Activated CD8-positive, alpha-beta memory T cell treated with anti-CD3 and anti-CD28 coated beads for 1 hour (primary cell): ENCODE results near the gene FAR2.
"Not testable (repeated sequence)": the region's sequence is repeated elsewhere in the genome, so short reads cannot be mapped to it uniquely, and the experiment has no call there.

ENCODE experiments used
- DNase-seq, 2 donors: peaks; one replicate each; pipeline ENCODE4 v3.0.0-alpha.2; 2020; ENCODE audit warnings: low read depth in 1 of 2; ENCODE audit errors: extremely low read depth in 1 of 2

The FAR2 gene

DNA sequence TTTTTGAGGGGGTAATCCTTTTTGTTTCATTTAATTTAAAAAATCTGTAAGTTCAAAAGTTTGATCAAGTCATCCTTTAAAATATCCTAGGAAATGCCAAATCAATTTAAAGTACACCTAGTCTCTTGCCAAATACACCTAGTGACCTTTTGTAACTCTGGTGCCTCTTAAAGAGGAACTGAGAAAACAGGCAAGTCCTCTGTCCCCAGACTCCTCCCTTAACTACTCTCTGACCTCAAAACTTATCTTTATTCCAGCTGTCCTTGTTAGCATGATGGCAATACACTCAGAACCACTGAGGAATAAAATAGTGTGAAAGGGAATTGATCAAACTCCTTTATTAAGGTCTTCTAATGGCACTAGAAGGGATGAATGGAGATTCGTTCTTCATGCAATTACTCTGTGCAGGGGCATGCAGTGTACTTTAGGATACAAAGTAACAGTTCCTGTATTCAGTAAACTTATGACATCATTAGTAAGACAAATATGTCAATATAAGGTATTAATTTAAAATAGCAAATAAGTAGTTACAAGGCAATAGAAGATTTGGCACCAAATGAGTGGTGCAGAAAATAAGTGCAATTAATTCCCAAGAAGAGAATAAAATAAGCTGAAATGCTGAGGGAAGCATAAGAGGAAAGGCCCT, 3.3 kb downstream of the FAR2 start:
- no peak for DNase-seq

DNA sequence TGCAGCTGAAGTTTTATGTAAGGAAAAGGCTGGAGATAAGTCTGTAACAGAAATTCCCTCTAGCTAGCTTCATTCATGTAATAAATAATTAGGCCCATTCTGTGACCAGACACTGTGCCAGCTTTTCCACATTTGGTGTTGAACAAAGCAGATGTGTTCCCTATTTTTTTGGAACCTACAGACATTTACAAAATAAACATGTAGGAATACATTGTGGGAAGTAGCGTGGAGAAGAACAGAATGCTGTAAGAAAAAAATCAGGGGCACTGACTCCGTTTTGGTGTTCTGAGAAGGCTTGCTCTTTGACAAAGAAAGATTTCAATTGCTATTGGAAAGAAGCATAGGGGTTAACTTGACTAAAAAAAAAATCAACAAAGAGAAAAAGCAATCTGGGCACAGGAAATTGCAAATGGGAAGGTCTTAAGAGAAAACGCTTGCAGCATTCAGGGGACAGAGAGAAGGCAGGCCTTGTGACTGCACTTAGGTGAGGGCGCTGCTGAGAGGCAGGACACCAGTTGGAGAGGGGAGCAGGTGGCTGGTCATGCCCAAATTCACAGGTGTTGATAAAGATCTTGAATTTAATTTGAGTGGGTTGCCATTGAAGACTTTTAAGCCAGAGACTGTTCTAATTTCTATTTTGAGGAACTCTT, 4.0 kb downstream of the FAR2 start:
- DNase-seq, result no peak

DNA sequence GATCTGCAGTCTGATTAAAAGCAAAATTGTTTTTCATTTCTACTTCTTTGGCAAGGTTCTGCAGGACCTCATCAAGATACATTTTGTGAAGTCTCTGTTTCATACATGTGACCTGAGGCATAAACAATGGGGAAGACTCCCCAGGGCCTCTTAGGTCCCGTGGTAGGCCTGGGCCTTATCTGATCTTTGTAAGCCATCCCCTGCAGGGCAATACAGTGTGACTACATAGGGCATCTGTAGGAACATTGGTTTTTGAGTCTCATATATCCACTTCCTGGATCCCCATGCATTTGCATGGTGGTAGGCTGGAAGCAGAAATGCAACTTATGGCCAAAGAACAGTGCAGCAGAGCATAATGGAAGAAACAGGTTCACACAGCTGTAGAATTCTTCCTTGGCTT, 6.0 kb downstream of the FAR2 start:
- no peak for DNase-seq

DNA sequence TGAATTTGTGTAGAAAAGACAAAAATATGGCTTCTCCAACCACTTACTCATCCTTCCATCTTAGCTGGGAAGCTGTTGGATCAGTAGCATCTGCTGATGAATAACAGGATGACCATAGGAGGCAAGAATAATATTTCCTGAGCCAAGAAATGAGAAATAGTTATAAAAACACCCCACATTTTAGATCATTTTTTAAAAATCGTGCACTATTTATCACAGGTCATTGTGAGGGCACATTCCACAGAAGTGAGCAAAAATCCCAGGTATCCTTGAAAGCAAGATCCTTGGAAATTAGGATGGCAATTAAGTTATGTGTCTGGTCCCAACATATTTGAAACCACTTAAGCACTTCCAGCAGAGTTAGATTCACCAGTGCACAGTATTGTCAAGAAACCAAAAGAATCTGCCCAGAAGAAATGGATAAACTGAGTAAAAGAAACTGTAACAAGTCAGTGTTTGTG, 8.4 kb downstream of the FAR2 start:
- DNase-seq, result no peak

DNA sequence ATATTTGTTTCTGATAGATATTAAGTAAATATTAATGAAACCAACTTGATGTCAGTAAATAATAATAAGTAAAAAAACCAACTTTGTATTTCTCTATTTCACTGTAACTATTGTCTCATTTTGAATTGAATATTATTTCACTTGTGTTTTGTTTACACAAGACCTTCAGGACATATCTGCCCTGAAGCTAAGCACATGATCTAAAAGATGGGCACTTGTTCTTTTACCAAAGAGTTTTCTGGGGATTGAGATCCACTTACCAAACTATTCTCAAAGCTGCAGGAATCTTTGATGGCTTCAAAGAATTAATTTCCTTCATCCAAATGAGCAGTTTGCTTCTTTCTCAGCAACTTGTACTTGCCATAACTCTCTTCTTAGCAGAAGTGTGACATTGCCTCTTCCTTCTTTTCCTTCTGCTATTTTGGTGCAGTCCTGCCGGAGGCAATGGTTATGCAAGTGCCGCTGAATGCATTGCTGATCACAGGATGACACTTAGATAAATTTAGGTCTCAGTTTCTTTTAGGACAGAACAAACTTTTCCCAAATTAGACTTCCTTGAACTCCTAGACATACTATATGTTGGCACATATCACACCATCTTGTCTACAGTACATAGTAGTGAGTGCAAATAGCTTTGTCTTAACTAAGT, 9.2 kb downstream of the FAR2 start:
- DNase-seq, result no peak

DNA sequence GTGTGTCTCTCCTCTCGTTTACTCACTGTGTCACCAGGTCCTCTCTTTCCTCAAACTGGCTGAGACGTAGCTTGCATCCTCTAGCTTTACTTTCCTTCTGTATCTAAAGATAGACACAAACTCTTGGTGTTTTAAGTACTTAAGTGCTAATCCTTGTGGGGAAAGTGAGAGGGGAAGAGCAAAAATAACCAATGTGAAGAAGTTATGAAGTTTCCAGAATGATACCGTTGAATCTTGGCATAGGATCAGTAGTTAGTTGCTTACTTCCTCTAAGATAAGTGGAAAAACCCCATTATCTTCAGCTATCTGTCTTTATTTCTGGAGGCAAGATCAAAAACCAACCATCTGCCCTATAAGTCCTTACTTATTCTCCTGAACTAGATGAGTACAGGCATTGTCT, 10.6 kb downstream of the FAR2 start:
- no peak for DNase-seq

DNA sequence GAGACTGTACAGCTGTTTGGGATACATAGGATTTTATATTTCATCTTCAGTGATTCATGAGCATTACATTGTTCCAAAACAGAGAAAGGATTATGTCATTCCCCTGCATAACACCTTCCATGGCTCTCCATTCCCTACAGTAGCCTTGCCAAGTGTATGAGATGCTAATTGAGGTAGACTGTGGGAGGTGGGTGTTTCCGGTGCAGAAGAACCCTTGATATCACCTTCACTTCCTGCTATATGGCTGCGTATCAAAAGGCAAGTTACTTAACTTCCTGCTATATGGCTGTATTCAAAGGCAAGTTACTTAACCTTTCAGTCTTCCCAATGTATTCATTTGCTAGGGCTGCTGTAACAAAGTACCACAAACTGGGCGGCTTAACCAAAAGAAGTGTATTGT, 11.2 kb downstream of the FAR2 start:
- no peak for DNase-seq

DNA sequence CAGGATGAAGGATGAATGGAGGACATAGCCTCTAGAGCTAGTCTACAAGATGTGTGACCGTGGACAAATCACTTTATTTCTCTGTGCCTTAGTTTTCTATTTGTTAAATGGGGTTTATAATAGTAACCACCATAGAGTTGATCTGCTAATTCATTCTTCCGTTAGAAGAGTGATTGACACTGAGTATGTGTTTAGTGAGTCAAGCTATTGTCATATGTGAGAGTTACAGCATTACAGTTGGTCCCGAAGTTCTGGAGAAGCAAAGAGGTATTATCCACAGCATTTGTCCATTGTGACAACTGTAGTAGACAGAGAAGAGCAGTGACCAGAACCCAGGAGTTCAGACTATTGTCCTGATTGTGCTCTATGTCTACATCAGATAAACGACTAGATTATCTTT, 14.1 kb downstream of the FAR2 start:
- DNase-seq, result no peak

DNA sequence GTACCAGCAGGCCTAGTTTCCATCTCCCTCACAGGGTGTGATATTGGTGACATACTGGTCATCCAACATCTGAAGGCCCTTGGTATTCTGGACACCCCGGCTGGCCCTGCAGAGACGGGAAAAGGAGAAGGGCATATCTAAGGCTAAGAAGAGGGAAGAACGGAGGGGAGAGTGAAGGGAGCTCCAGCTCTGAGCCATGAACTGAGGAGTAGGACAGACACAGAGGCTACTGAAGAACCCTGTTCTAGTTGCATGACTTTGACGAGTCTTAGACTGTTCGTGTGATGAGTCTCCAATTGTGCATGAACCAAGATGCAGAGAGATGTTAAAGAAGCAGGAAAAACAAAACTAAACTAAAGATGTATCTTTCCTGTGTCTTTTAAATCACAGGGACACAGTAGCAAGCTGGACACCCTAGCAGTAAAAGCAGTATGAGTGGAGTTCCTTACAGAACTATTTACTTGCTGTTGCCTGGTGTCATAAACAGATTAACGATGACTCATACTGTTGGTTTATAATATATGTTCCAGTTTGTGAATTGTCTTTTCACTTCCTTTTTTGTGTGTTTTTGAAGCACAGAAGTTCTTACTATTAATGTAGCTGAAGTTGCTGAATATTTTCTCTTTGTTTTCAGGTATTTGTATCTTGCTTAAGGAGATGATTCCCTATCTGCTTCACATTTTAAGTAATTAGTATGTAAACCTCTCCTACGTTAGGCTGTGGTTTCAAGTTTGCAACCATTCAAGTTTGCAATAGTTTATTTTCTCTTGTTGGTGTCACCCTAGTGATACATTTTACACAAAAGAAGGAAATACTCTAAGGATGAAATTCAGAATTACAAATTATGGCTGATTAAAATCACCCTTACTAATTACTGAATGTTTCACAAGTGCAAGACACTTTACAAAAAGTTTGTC, 15.7 kb downstream of the FAR2 start:
- DNase-seq, result no peak

DNA sequence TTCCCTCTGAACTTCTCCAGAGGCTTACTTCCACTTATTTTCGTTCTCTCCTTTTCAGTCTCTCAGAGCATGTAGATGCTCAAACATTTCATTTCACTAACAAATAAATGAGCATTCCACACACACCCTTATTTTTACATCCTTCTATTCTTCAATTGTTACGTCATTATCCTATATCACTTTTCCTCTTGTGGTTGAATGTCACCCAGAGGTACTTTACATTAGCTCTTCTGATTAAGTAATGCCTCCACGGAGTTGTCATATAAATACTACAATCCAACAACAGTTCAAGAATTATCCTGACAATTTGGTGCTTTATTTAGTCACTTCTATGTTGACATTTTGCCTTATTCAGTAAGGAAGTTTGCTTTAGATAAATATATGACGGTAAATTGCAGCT, 18.4 kb downstream of the FAR2 start:
- DNase-seq, result no peak

DNA sequence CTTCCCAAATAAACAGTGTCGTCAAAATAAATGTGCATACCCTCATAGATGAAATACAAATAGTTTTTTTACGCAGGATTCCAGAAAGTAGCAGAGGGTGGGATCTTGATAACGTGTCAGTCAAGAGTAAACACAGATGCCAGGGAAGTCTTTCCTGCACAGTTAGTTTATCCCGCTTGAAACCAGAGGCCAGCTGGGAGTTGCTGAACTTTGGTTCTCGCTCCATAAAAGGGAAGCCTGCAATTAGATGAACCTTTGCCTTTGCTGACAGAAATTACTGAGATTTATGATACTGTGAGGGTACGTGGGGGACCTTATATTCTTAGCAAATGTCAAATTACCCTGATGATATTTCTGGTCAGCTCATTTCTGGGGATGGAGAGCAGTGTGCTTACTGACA, 18.9 kb downstream of the FAR2 start:
- DNase-seq, result no peak

DNA sequence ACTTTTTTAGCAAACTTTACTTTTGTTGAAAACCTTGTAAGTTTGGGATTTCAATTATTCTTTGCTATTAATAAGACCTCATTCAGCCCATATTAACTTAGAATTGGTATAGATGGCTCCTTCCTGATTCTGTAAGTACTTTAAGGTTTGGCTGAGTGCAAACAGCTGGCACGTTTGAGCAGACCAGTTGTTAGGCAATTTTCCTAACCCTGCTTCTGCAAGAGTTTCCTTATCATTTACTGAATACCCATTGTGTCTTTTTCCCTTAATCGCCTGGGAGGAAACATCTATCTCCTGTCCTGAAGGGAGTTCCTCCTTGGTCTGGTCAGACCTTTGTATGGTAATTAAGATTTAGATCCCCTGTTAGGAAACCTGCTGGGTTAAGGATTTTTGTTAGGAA, 20.9 kb downstream of the FAR2 start:
- not testable (repeated sequence) for DNase-seq

DNA sequence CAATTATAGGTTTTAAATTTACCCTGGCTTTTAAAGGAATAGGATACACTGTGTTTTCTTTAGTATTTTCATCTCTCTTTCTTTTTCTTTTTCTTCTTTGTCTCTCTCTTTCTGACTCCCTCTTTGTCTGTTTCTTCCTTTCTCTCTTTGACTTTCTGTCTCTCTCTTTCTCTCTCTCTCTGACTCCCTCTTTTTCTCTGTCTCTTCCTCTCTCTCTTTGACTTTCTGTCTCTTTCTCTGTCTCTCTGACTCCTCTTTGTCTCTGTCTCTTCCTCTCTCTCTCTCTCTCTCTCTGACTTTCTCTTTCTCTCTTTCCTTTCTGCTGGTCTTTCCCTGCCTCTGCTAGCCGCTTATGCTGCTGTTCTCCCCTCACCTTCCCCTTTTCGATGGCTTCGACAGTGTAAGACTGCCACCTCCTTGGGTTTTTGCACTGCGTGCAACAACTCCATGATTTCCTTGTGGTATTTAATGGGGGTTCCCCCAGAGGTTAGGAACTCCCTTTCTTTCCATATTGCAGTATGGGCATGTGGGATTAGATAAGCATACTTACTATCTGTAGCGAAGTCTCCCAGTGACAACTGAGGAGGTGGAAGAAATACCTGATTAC, 21.5 kb downstream of the FAR2 start:
- not testable (repeated sequence) for DNase-seq

DNA sequence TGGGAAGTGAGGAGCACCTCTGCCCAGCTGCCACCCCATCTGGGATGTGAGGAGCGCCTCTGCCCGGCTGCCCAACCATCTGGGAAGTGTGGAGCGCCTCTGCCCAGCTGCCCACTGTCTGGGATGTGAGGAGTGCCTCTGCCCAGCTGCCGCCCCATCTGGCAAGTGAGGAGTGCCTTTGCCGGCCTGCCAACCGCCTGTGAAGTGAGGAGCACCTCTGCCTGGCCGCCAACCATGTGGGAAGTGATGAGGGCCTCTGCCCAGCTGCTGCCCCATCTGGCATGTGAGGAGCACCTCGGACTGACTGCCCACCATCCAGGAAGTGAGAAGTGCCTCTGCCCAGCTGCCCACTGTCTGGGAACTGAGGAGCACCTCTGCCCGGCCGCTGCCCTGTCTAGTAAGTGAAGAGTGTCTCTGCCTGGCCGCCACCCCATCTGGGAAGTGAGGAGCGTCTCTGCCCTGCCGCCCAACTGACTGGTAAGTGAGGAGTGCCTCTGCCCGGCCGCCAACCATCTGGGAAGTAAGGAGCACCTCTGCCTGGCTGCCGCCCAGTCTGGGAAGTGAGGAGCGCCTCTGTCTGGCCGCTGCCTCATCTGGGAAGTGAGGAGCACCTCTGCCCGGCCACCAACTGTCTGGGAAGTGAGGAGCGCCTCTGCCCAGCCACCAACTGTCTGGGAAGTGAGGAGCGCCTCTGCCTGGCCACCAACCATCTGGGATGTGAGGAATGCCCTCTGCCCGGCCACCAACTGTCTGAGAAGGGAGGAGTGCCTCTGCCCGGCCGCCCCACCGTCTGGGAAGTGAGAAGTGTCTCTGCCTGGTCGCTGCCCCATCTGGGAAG, 22.6 kb downstream of the FAR2 start:
- no peak for DNase-seq

DNA sequence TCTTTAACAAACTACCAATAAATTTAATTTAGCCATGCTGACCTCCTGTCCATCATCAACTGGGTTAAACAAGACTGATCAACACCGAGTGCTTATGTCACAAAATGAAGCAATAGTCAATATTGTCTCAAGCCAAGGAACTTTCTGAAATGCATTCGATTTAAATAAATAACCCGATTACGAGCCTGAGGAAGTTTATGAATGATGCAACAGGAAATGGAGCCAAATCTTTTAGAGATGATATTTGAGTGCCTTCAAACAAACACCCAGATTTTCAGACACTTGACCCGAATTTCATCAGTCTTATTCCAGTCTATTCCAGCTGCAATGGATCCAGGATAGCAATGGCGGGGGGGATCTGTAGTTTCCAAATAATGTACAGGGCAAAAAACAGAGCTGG, 27.9 kb downstream of the FAR2 start:
- DNase-seq, result no peak

DNA sequence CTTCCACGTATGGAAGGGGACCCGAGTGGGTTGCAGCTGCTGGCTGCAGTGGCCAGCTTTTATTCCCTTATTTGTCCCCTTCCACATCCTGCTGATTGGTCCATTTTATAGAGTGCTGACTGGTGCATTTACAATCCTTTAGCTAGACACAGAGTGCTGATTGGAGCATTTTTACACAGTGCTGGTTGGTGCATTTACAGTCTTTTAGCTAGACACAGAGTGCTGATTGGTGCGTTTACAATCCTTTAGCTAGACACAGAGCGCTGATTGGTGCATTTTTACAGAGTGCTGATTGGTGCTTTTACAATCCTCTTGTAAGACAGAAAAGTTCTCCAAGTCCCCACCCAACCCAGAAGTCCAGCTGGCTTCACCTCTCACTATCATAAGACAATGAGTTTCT, 33.2 kb downstream of the FAR2 start:
- DNase-seq, result not testable (repeated sequence)

DNA sequence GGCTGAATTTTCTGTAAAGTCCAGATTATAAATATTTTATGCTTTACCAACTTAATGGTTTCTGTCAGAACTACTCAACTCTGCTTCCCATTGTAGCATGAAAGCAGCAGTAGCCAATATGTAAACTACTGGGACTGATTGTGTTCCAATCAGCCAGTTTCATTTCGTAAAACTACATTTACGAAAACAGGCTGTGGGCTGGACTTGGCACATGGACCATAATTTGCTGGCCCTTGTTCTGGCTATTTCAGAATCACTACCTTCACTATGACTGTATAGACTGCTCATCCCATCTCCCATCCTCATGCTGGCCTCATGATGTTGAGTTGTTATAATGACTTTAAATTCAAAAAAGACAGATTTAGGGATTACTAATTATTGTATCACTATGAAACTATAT, 38.7 kb downstream of the FAR2 start:
- DNase-seq, result no peak

DNA sequence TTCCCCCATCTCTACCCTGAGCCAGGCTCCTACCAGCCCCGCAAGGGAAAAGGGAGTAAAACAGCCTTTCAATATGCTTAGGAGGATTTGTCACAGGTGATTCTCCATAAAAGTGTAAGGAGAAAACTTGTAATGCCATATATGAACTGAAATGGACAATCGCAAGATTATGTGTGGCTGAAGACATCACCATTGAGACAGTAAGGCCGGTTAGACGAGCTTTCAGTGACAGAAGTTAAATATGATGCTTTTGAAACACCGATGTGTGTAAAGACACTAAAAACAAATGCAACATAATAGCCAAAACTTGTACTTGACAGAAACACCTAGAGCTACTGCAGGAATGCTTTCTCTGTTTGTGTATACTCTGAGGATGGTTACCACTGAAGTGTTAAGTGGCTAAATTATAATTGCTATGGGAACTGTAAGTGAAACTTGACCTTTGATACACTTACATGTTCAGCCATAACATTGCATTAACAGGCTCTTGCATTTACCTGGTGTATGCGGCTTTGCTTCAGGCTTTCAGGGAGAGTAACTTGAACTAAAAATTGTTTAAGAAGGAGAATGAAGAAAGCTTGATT, 42.3 kb downstream of the FAR2 start:
- no peak for DNase-seq

DNA sequence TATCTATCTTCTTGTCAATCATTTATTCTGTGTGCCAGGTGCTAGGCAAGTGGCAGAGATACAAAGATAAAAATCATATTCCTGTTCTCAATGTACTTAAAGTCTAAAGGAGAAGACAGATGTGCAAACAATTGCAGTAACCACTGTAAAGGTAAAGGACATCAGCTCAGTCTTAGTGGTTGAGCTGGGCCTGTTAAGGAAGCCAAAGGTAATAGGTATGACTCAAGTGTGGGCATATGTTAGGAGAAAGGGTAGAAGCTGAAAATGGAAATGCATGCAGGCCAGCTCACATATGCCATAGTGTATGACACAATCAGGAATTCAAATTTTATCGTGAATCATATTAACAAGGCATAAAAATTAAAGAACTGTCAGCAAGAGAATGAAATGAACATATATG, 49.8 kb downstream of the FAR2 start:
- no peak for DNase-seq

DNA sequence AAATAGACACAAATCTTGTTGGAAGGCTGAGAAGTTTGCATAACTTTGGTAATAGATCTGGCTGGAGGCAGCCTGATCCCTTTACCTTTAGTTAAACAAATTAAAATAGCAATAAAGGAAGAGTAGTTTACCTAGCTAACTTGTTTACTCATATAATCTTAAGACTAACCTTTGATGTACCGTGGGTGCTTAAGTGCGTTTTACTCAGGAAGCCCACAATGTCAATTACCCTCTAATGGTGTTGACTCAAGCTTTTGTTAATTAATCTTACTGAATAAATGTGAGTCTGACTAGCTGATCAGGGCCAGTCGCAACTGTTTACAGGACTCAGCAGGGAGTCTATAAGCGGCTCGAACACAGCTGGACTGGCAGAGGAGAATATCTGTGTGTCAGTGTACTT, 51.5 kb downstream of the FAR2 start:
- no peak for DNase-seq
